ENCODE data around the gene C19orf25. TPM values are rescaled to one million over a fixed set of nuclear protein-coding genes. Genes with fewer than 3 reads are reported as not detected.

Gene C19orf25
- total RNA-seq, 1 donor from 2014 or later: 16.9 TPM

- DNase-seq (ENCODE audit: low spot score): no peak
- intact Hi-C loops (cut with DNase I): no loop called here
These were observed 25.3 kb downstream of the C19orf25 start for GRCh38 chr19:1453525-1454364.

GRCh38 chr19:1452802-1453524, 26.1 kb downstream of the C19orf25 start:
- DNase-seq (ENCODE audit: low spot score): no peak
- intact Hi-C loops (cut with DNase I): no loop called here

- DNase-seq (ENCODE audit: low spot score): no peak
- intact Hi-C loops (cut with DNase I): no loop called here
These were observed 26.9 kb downstream of the C19orf25 start for GRCh38 chr19:1451916-1452801.

GRCh38 chr19:1450735-1451731, 28.0 kb downstream of the C19orf25 start:
- intact Hi-C loops (cut with DNase I): no loop called here
- no peak for DNase-seq (ENCODE audit: low spot score)

- no peak for DNase-seq (ENCODE audit: low spot score)
- intact Hi-C loops (cut with DNase I): loop anchor here (10.0 kb wide), 1 partner anchor 135 kb away; no protein-coding TSS in a partner anchor
These were observed 29.3 kb downstream of the C19orf25 start, which contains the start of gene APC2 for GRCh38 chr19:1449467-1450442. APC2 (plus strand) TSS chr19:1450121; CDS start chr19:1453002, 2,881 bp downstream.

GRCh38 chr19:1447944-1448343, 31.1 kb downstream of the C19orf25 start:
- DNase-seq (ENCODE audit: low spot score): no peak
- intact Hi-C loops (cut with DNase I): loop anchor here (10.0 kb wide), 1 partner anchor 133 kb away; no protein-coding TSS in a partner anchor

GRCh38 chr19:1447504-1447903, 31.5 kb downstream of the C19orf25 start:
- DNase-seq (ENCODE audit: low spot score): no peak

GRCh38 chr19:1446713-1447481, 32.1 kb downstream of the C19orf25 start:
- intact Hi-C loops (cut with DNase I): loop anchor here (10.0 kb wide), 1 partner anchor 132 kb away; no protein-coding TSS in a partner anchor
- no peak for DNase-seq (ENCODE audit: low spot score)

More at GRCh38 chr19:1447504-1447903, 31.5 kb downstream of the C19orf25 start:
- intact Hi-C loops (cut with DNase I): loop anchor here (10.0 kb wide), 1 partner anchor 133 kb away; no protein-coding TSS in a partner anchor

- no peak for DNase-seq (ENCODE audit: low spot score)
- intact Hi-C loops (cut with DNase I): loop anchor here (10.0 kb wide), 1 partner anchor 131 kb away; no protein-coding TSS in a partner anchor
These were observed 32.9 kb downstream of the C19orf25 start for GRCh38 chr19:1445932-1446712.

- intact Hi-C loops (cut with DNase I): loop anchor here (10.0 kb wide), 1 partner anchor 131 kb away; no protein-coding TSS in a partner anchor
- DNase-seq (ENCODE audit: low spot score): peak; percentile 88
These were observed 33.7 kb downstream of the C19orf25 start for GRCh38 chr19:1445185-1445931.

GRCh38 chr19:1441677-1442438, 37.2 kb downstream of the C19orf25 start:
- intact Hi-C loops (cut with DNase I): loop anchor here (5.0 to 10.0 kb wide), 2 partner anchors 35 to 127 kb away; partner anchors contain the start of gene DAZAP1
- no peak for DNase-seq (ENCODE audit: low spot score)

GRCh38 chr19:1441022-1441426, 38.0 kb downstream of the C19orf25 start:
- intact Hi-C loops (cut with DNase I): loop anchor here (5.0 to 10.0 kb wide), 2 partner anchors 34 to 126 kb away; partner anchors contain the start of gene DAZAP1
- no peak for DNase-seq (ENCODE audit: low spot score)

- no peak for DNase-seq (ENCODE audit: low spot score)
- intact Hi-C loops (cut with DNase I): loop anchor here (5.0 to 10.0 kb wide), 2 partner anchors 33 to 126 kb away; partner anchors contain the start of gene DAZAP1
These were observed 38.6 kb downstream of the C19orf25 start for GRCh38 chr19:1440418-1440801.
